ENCODE data around the gene CMPK1.

DNA sequence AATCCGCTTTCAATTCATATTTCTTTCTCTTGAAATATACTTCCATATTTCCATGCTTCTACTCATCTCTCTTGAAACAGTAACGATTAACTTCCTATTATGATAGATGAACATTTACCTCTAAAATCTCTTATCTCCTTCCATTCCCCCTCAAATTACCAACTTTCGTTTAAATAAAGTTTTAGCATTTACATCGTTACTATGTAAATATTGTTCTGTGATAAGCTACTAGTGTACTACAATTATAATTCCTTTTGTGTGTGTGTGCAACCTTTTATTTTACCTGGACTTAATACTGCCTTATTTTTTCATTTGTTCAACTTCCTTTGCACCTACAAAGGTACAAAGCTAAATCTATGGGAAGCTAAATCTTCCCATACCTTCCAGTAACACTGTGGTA, 87.0 kb downstream of the CMPK1 start:
- TF ChIP-seq, protein P1, sequence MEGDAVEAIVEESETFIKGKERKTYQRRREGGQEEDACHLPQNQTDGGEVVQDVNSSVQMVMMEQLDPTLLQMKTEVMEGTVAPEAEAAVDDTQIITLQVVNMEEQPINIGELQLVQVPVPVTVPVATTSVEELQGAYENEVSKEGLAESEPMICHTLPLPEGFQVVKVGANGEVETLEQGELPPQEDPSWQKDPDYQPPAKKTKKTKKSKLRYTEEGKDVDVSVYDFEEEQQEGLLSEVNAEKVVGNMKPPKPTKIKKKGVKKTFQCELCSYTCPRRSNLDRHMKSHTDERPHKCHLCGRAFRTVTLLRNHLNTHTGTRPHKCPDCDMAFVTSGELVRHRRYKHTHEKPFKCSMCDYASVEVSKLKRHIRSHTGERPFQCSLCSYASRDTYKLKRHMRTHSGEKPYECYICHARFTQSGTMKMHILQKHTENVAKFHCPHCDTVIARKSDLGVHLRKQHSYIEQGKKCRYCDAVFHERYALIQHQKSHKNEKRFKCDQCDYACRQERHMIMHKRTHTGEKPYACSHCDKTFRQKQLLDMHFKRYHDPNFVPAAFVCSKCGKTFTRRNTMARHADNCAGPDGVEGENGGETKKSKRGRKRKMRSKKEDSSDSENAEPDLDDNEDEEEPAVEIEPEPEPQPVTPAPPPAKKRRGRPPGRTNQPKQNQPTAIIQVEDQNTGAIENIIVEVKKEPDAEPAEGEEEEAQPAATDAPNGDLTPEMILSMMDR (IDR thresholded peaks at IDR 0.05), result no peak
- TF ChIP-seq EP300 (IDR thresholded peaks at IDR 0.05) (no peak), POLR2A (IDR thresholded peaks at IDR 0.05) (no peak)
